GM12891 (cell line): ENCODE results near the gene MCU.
A peak's percentile ranks its signal among the peaks of the same experiment; 100 is the strongest.

Experiments used
- DNase-seq: peaks from one replicate; pipeline ENCODE4 v3.0.0; 2011; ENCODE audit warnings: low spot score; ENCODE audit not compliant: insufficient read length
- FAIRE-seq: peaks from 2 replicates; lab custom pipeline; 2011; peaks lifted over from hg19 to GRCh38; lab: Jason Lieb, UNC
- PAX5 ChIP-seq: IDR thresholded peaks from 2 replicates; pipeline ENCODE4 v1.6.1; 2011; ENCODE audit warnings: low read length, moderate library complexity, mild to moderate bottlenecking; ENCODE audit not compliant: insufficient read depth, severe bottlenecking
- POLR2A ChIP-seq: IDR thresholded peaks from 2 replicates; pipeline ENCODE4 v1.6.1; 2011; ENCODE audit warnings: low read depth, low read length, control low read depth
- POLR2AphosphoS5 ChIP-seq: IDR thresholded peaks from 2 replicates; pipeline ENCODE4 v1.6.1; 2011; ENCODE audit warnings: low read depth, low read length, control low read depth
- POU2F2 ChIP-seq: IDR thresholded peaks from 2 replicates; pipeline ENCODE4 v1.6.1; 2011; ENCODE audit warnings: low read depth, mild to moderate bottlenecking, control low read depth, low read length, moderate library complexity
- SPI1 ChIP-seq: IDR thresholded peaks from 2 replicates; pipeline ENCODE4 v1.6.1; 2011; ENCODE audit warnings: low read depth, low read length, control low read depth
- TAF1 ChIP-seq: IDR thresholded peaks from 2 replicates; pipeline ENCODE4 v1.6.1; 2011; ENCODE audit warnings: low read depth, low read length, control low read depth

The MCU gene

DNA sequence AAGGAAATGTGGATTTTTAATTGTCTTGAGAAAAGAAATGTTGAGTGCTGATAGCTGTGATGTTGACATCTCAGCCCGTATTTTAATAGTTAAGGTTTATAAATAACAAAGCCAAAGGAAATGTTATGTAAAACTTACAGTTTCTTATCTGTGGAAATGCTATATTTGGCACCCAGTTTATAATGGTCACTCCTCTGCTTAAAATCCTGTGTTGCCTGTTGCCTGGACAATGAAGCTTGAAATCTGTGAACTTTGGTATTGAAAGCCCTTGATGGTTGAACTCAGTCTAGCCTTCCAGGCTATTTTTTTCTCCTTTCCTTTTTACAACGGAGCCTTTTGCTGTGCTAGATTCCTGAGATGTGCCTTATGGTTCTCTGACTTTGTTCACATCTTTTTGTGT lies 46.5 kb downstream of the MCU start:
- DNase-seq, result no peak
- TF ChIP-seq PAX5, result no peak
- TF ChIP-seq POLR2AphosphoS5, result no peak
- TF ChIP-seq POLR2A, result no peak
- no peak for TF ChIP-seq SPI1
- TF ChIP-seq POU2F2, result no peak
- TF ChIP-seq TAF1, result no peak
- FAIRE-seq, result no peak

DNA sequence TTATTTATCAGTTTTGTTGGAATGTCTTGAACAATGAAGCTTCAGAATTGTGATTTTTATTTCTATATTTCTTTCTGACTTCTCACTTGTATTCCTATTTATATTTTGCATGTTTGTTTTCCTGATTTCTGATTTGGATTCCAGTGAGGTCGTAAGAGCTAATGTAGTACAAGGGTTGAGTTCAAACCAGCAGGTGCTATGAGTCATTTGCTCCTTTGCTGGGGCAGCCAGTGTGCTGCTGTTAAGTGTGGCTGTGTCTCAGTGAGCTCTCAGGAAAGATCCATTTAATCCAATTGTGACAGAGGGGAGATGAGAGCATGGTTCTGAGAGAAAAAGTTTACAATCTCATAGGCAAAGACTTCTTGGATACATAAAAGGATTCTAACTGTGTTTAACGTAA lies 48.6 kb downstream of the MCU start:
- no peak for FAIRE-seq
- TF ChIP-seq POLR2AphosphoS5 (no peak), POLR2A (no peak), POU2F2 (no peak), TAF1 (no peak), PAX5 (no peak), SPI1 (no peak)
- DNase-seq, result no peak

DNA sequence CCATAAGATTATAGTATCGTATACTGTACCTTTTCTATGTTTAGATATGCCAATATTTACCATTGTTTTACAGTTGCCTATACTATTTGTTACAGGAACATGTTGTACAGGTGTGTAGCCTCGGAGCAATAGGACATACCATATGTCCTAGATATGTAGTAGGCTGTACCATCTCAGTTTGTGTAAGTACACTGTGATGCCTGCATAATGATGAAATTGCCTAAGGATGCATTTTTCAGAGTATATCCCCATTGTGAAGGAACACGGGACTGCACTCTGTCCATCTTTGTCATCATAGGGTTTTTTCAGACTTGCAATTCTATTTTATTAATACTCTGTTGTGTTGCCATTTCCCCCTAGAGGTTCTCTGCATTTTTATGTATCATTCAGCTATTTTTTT lies 50.1 kb downstream of the MCU start:
- no peak for TF ChIP-seq SPI1
- no peak for TF ChIP-seq TAF1
- TF ChIP-seq POLR2AphosphoS5, result no peak
- no peak for TF ChIP-seq POLR2A
- no peak for TF ChIP-seq POU2F2
- TF ChIP-seq PAX5, result no peak
- peak; percentile 38 for FAIRE-seq

DNA sequence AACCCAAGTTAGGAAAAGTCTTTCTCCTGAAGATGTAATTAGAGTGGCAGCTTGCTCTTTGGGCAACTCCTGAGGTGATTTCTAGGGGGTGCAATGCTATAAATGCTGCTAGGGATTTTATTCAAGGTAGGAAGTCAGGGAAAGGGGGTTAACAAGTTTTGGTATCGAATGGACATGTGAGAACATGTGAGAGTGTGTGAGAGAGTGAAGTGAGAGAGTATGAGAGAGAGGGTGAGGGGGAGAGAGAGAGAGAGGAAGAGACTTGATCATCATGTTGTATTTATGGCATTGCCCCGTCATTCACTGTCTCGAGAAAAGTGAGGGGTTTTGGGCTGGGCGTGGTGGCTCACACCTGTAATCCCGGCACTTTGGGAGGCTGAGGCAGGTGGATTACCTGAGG lies 50.9 kb downstream of the MCU start:
- DNase-seq (no peak), FAIRE-seq (no peak)
- TF ChIP-seq TAF1 (no peak), POLR2A (no peak), POLR2AphosphoS5 (no peak), PAX5 (no peak), SPI1 (no peak), POU2F2 (no peak)

More for the DNA sequence above, 50.1 kb downstream of the MCU start:
- DNase-seq, result no peak

DNA sequence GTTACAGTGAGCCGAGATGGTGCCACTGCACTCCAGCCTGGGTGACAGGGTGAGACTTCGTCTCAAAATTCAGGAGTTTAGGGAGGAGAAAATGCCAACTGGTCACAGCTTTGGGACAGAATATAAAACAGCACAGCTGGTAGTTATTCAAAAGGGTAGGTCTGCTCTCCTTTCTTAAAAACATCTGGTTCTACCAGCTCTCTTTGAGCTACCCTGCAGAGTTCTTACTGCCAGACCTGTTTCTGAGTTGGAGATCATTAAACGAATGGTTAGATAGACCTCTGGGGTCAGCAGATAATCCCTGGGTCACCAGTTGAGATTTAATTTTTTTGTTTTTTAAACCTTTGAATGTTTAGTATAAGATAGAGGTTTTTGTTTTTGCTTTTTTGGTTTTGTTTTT lies 52.6 kb downstream of the MCU start:
- no peak for FAIRE-seq

DNA sequence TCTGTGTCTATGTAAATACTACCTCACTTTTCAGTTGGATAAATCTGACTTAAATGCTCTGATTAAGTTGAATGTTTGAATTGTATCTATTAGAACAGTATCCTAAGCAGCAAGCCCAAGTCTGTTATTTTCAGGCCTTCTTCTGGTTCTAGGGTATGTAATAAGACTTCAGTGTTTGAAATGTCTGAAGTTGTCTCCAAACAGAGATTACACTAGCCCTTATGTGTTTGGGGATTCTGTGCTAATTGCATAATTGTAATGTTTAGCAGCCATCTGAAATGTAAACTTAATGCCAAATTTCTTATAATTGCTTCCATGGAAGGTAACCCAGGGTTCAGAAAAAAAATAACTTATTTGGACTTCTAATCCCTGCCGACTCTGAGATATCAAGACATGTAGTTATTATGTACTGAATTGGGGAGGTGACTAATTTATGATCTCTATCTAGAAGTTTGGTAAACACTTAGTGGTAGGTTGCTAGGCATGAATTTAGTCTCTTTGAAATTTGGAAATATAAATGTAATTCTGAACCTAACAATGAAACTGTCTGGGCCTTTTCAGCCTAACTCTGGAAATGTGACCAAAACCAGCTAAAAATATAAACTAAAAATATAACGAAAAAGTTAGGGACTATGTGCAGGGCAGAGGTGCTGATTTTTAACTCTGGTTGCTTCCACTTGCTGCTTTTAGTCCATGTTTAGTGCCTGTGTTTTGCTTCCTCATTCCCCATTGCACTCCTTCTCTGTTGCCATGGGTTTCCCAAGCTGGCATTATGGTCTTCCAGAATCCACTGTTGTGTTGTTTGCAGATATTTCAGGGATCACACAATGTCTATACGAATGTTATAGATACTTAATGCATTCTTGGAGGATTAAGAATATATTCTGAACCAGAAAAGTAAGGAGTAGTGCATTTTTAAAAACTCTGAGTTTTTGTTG lies 54.8 kb downstream of the MCU start:
- FAIRE-seq, result no peak
- DNase-seq, result no peak
- TF ChIP-seq POU2F2 (no peak), POLR2AphosphoS5 (no peak), SPI1 (no peak), PAX5 (no peak)

More for the DNA sequence above, 52.6 kb downstream of the MCU start:
- no peak for TF ChIP-seq TAF1
- TF ChIP-seq SPI1, result no peak
- TF ChIP-seq POLR2AphosphoS5, result no peak
- no peak for DNase-seq

DNA sequence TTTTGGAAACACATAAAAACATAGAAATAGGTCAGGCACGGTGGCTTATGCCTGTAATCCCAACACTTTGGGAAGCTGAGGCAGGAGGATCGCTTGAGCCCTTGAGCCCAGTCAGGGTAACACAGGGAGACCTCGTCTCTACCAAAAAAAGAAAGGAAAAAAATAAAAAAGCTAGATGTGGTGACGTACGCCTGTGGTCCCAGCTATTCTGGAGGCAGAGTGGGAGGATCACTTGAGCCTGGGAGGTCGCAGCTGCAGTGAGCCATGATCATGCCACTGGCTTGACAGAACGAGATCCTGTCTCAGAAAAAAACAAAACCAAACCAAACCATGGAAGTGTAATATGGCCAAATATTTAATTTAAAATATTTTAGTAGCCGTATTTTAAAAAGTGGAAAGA lies 55.6 kb downstream of the MCU start:
- TF ChIP-seq POLR2A, result no peak
- no peak for TF ChIP-seq POLR2AphosphoS5
- no peak for TF ChIP-seq PAX5
- TF ChIP-seq SPI1, result no peak
- no peak for TF ChIP-seq POU2F2
- no peak for TF ChIP-seq TAF1
- FAIRE-seq (no peak), DNase-seq (no peak)

DNA sequence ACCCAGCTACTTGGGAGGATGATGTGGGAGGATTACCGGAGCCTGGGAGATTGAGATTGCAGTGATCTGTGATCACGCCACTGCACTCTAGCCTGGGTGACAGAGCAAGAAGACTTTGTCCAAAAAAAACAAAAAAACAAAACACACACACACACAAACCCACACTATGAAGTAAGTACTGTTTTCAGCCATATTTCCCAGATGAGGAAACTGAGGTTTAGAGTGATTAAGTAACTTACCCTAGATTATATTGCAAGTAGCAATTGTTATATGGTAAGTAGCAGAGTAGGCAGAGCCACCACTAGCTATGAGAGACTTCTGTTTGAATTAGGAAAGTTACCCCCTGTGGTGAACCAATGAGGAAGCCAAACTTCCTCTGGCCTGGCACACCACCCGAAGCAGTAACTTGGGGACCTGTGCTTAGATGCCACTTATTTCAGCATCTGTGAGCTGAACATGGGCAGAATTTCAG lies 61.9 kb downstream of the MCU start:
- TF ChIP-seq POU2F2, result no peak
- no peak for TF ChIP-seq PAX5
- TF ChIP-seq POLR2A, result no peak
- no peak for TF ChIP-seq POLR2AphosphoS5
- no peak for TF ChIP-seq TAF1
- no peak for TF ChIP-seq SPI1
- FAIRE-seq (peak; percentile 73), DNase-seq (no peak)

DNA sequence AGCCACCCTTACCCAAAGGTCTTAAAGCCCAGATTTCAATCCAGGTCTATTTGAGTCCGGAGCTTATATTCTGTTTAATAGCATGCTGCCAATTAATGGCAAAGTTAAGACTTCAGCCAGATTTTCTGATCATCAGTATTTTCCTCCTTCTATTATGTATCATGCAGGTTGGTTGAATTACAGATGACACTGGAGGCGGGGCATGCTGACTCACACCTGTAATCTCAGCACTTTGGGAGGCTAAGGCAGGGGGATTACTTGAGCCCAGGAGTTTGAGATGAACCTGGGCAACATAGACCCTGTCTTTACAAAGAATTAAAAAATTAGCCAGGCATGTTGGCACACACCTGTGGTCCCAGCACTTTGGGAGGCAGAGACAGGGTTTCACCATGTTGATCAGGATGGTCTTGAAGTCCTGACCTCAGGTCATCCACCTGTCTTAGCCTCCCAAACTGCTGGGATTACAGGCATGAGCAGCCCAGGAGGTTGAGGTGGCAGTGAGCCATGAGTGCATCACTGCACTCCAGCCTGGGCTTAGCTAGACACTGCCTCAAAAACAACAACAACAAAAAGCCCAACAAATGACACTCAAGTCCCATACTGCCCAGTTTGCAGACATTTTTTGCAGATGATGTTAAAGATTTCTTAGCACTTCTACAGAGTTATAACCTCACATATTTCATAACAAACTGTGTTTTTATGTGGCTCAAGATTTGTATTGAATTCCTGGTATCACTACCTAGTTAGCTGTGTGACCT lies 62.5 kb downstream of the MCU start:
- FAIRE-seq (peak; percentile 67), DNase-seq (no peak)
- TF ChIP-seq POU2F2 (no peak), POLR2AphosphoS5 (no peak), PAX5 (no peak), TAF1 (no peak), SPI1 (no peak), POLR2A (no peak)
